Testis (tissue), 3 donors: ENCODE measurements around the gene CDKN2D. TPM values are rescaled to one million over a fixed set of nuclear protein-coding genes. Genes with fewer than 3 reads are reported as not detected.

Experiments
- DNase-seq: peaks from one replicate; pipeline ENCODE4 v3.0.0-alpha.2; 2019
- H3K27ac ChIP-seq, 2 donors: fragments of 200-600 bp; sonication (generic); one replicate each; pipeline ENCODE4 v1.5.1; 2019
- H3K27me3 ChIP-seq: fragments of 200-600 bp; sonication (generic); one replicate; pipeline ENCODE4 v1.5.1; 2019
- H3K36me3 ChIP-seq: fragments of 200-600 bp; sonication (generic); one replicate; pipeline ENCODE4 v1.5.1; 2017; ENCODE audit warnings: low read depth; ENCODE audit errors: missing control alignments
- H3K4me1 ChIP-seq: fragments of 200-600 bp; sonication (generic); one replicate; pipeline ENCODE4 v1.5.1; 2019
- H3K4me3 ChIP-seq, 2 donors: fragments of 200-600 bp; sonication (generic); one replicate each; pipeline ENCODE4 v1.5.1; 2017 to 2019
- H3K9me3 ChIP-seq: fragments of 200-600 bp; sonication (generic); one replicate; pipeline ENCODE4 v1.5.1; 2017
- CTCF ChIP-seq, 3 experiments: fragments of 450-650 bp in 2 of 3; fragments of 200-600 bp in 1 of 3; sonication (generic) in 1 of 3; IDR thresholded peaks; one replicate each; pipeline ENCODE4 v1.5.1; 2016 to 2019; ENCODE audit warnings: antibody characterized with exemption in 3 of 3, mild to moderate bottlenecking in 2 of 3, moderate library complexity in 1 of 3
- POLR2A ChIP-seq: fragments of 450-650 bp; IDR thresholded peaks from one replicate; pipeline ENCODE4 v1.6.1; 2017; ENCODE audit warnings: antibody characterized with exemption, mild to moderate bottlenecking, moderate library complexity
- WGBS, 2 donors: methylation state at CpG; one replicate each; pipeline ENCODE4 v1.1.5; 2018; 5-methylcytosine and 5-hydroxymethylcytosine counted together
- intact Hi-C: fragments of 100-400 bp; cut with DNase I; formaldehyde crosslinking; loops from one replicate; pipeline ENCODE4 v1.15.1; 2023; ENCODE audit warnings: low total_unique reads
- polyA plus RNA-seq: library from polyadenylated mRNA; stranded (reverse); fragments of 350-450 nt; fragmentation: Illumina TruSeq; extraction: RNeasy Lipid Tissue Mini Kit (QIAGEN cat#74804); gene quantifications from one replicate; pipeline ENCODE4 v1.2.3, GENCODE V29; 2014; ENCODE audit warnings: low read depth, low replicate concordance; ENCODE audit not compliant: insufficient read depth
- total RNA-seq, 2 donors: library from RNA; depleted of rRNA; stranded (reverse); fragments of >200 nt; gene quantifications; one replicate each; pipeline ENCODE4 v1.2.3, GENCODE V29; 2016

CDKN2D gene
- total and polyA plus RNA-seq, 3 donors from 2014 or later: 30.6 to 57.7 (median 37.2) TPM

- 75 to 82% methylated on average over 7 of the region's 7 CpGs for WGBS, 2 donors
- peaks cover 13% of the 10 kb centered on the region for H3K4me1 ChIP-seq
- intact Hi-C loops: no loop called here
- no peaks in the 10 kb centered on the region for H3K9me3 ChIP-seq
- H3K27ac ChIP-seq: no peak overlapping the region
- no peak overlapping the region for H3K4me3 ChIP-seq
- H3K27me3 ChIP-seq: no peaks in the 10 kb centered on the region
- DNase-seq: no peak
- no peaks in the 10 kb centered on the region for H3K36me3 ChIP-seq
- TF ChIP-seq POLR2A: no peak
- no peak for TF ChIP-seq CTCF (IDR thresholded peaks at IDR 0.05)
Measured at GRCh38 chr19:10519421-10519820, 49.4 kb downstream of the CDKN2D start.

DNA sequence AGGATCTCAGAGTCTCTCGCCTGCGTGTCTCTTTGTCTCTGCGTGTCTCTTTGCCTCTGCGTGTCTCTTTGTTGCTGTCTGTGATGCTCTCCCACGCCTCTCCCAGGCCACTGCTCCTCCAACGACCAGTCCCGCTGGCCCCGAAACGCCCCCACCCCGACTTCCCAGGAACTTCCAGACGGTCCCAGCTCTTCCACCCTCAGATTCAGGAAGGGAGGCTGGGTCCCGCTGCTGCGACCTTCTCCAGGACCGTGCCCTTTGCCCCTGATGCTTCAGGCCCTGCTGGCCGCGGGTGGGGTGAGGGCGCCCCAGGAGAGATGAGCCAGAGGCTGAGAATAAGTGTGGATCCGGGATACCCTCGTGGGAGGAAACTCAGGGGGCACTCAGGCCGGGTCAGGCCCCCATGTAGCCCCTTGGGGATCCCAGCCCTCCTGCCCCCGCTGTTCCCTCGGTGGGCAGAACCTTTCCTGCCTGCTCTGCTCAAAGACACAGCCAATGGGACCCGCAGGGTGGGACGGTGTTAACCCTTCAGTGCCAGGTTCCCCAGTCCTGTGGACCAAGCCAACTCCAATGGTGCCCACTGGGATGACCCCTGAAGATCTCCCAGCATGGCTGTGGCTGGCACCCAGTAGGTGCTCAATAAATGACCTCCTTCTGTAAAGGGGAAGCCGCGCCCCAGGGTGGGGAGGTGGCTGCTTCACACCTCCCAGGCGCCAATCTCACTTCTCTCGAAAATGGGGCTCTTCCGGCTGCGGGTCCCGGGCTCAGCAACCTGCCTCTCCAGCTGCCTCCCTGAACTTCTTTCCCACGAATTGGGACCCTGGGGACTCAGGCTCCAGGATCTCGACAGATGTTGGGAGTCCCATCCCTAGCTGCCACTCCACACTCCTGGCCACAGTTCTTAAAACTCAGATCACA, 50.1 kb downstream of the CDKN2D start:
- Histone ChIP-seq H3K9me3 (no peaks in the 10 kb centered on the region), H3K36me3 (no peaks in the 10 kb centered on the region), H3K4me3 (no peak overlapping the region), H3K27me3 (no peaks in the 10 kb centered on the region), H3K4me1 (peaks cover 13% of the 10 kb centered on the region), H3K27ac (no peak overlapping the region)
- intact Hi-C loops: no loop called here
- no peak for DNase-seq
- TF ChIP-seq CTCF (IDR thresholded peaks at IDR 0.05): no peak
- no peak for TF ChIP-seq POLR2A
- WGBS, 2 donors: 14 to 15% methylated on average over 28 to 33 of the region's 33 CpGs

DNA sequence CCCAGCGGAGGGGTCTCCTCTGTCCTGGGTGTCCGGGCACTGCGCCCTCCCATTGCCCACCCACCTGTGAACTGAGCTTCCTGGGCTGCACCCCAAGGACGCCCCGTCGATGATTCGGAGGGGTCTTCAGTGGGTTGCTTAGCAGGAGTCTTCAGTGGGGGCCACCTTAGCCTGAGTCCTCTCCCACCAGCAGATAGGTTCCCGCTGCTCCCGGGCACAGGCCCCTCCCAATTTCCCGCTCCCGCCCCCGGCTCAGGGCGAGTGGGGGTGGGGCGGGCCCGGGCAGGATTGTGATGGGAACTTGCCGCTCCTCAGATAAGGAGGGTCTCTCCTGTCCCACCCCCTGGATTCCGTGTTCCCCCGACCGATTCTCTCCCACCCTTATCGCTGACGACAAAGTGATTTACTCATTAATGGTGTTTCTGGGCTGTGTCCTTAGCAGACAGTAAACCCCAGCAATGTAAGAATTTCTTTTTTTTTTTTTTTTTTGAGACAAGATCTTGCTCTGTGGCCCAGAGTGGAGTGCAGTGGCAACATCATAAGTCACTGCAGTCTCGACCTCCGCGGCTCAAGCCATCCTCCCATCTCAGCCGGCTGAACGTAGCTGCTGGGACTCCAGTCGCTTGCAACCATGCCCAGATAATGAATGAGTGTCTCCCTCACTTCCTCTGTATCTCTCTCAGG, 50.9 kb downstream of the CDKN2D start:
- H3K36me3 ChIP-seq: no peaks in the 10 kb centered on the region

DNA sequence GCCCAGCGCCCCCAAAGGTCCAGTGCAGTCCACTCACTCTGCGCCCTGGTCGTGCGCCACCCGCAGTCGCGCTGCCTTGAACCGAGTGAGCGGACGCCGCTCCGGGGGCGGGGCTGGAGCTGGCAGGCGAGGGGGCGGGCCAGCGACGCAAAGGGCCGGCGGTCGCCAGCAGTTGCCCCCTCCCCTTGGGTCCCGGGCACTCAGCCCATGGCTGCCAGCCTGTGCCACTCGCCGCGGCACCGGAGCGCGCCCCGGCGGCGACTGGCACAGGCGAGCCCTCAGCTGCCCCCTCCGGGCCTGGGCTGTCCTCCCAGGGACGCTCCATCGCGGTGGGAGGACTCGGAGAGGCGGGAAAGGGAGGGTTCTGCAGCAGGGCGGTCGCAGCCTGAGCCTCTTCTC, 51.4 kb downstream of the CDKN2D start, which contains the start of gene S1PR5:
Gene S1PR5 (minus strand): TSS at position 87 of the 399 bp plus-strand sequence. CDS start 2,436 bp downstream, outside the sequence.
- Histone ChIP-seq H3K27me3 (no peaks in the 10 kb centered on the region), H3K4me1 (peaks cover 13% of the 10 kb centered on the region), H3K4me3 (peak within 1 kb of the TSS; percentile 4 to 45), H3K27ac (no peak within 1 kb of the TSS), H3K9me3 (no peaks in the 10 kb centered on the region), H3K36me3 (no peaks in the 10 kb centered on the region)
- DNase-seq: no peak
- intact Hi-C loops: no loop called here
- TF ChIP-seq CTCF (IDR thresholded peaks at IDR 0.05) (no peak), POLR2A (no peak)
- 0% methylated on average over 16 of the region's 39 CpGs; no CpG with 5 or more reads in 1 of the 2 donors for WGBS, 2 donors

More for the DNA sequence above, 50.9 kb downstream of the CDKN2D start:
- Histone ChIP-seq H3K27ac (no peak overlapping the region), H3K27me3 (no peaks in the 10 kb centered on the region), H3K9me3 (no peaks in the 10 kb centered on the region), H3K4me1 (peaks cover 13% of the 10 kb centered on the region), H3K4me3 (peak overlapping the region; percentile 4 to 45)
- 0 to 2% methylated on average over 21 to 27 of the region's 27 CpGs for WGBS, 2 donors
- TF ChIP-seq CTCF (IDR thresholded peaks at IDR 0.05) (no peak), POLR2A (no peak)
- no peak for DNase-seq
- intact Hi-C loops: no loop called here
